HPDE6-E6E7 (cell line): Measurements from ENCODE around the gene ID3.
"Not testable (repeated sequence)": the region's sequence is repeated elsewhere in the genome, so short reads cannot be mapped to it uniquely, and the experiment has no call there.

Experiments
- DNase-seq: peaks from one replicate; pipeline ENCODE4 v3.0.0; 2011; ENCODE audit warnings: missing footprints; ENCODE audit errors: extremely low spot score

The ID3 gene

DNA sequence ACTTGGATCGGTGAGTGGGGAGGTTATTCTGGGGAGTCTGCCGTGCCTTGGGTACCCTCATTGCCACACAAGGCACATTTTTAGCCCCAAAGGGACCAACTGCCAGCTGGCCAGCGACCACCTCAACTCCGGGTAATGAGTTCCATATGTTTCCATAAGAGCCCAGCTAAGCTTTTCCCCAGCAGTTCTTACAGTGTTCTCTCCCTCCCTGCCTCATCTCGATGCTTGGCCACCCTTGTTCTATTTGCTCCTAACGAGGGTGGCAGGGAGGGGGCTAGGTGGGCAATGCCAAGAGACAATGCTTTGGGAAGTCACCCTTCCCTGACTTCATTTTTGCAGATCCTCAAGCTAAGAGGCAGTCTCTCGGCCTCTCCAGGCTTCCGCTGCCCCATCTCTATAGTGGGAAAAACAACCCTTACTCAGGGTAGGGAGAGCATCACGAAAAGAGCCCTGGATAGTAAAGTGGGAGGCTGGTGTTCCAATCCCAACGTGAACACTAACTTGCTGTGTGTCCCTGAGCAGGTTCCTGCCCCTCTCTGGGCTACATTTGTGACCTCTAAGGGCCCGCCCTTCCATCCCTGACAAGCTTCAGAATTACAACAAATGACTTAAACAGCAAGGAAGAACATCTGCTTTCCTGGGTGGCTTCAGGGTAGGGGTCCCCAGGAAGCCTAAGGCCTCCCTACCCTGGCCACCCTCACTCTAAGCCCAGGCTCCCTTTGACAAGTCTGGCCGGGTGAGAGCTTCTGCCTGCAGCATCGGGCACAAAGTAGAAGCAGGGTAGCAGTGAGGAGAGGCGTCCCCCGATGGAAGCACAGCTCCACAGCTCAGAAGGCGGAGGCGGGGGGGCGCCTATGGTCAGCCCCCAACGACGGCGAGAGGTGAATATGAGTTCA is 5.8 kb downstream of the ID3 start:
- no peak for DNase-seq

DNA sequence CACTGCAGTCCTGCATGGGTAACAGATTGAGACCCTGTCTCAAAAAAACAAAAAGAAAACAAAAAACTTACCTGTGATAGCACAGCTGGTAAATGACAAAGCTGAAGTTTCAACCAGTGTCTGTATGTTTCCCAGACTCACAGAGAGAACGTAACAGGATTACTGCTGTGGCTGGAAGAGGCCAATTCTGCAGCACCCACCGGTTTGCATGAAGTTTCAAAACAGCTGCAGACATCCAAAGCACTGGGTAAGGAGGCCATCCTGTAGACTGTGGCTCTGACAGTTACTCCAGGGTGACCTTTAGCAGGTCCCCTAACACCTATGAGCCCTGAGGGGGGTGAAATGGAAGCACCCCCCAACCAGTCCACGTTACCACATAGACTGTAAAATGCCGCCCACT is 7.5 kb downstream of the ID3 start:
- no peak for DNase-seq

DNA sequence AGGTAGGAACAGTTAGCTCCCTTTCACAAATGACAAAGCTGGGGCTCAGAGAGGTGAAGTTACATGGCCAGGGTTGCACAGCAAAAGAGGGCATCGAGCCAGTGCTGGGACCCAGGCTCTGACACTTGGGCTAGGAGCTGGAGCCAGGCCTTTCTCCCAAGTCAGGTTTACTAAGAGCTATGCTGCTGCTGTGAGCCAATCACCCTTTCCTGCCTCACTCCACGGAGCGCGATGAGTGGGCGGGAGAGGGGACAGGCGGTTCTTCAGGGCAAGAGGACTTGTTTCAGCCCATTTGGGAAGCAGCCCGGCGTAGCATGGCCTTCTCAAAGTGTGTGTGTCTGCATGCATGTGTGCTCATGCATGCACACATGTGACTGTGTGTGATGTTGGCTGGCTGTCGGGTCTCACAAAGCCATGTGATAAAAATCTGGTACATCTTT is 10.6 kb downstream of the ID3 start:
- DNase-seq: no peak

DNA sequence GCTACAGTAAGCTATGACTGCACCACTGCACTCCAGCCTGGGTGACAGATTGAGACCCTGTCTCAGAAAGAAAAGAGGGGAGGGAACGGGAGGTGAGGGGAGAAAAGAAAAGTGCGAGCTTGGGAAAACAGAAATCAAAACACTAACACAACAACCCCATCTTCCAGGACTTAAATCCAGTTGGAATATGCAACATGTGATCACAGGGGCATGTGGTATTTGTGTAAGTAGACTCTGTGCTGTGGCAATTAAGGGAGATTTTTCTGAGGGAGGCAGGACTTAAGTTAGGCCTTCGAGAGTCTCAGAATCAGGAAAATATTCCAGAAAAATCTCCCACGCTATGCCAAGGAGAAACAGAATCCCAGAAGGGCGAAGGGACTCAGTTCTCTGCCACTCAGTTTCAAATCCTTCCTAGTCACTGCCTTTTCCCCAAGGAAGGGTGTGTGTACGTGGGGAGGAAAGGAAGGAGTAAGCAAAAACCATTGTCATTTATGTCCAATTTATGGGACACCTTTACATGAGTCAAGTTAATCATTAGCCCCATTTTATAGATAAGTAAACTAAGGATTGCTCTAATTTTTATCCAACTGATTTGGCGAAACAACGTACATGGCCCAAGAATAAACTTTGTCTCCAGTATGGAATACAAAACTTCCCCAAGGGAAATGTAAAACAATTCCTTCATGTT is 12.3 kb downstream of the ID3 start:
- no peak for DNase-seq

DNA sequence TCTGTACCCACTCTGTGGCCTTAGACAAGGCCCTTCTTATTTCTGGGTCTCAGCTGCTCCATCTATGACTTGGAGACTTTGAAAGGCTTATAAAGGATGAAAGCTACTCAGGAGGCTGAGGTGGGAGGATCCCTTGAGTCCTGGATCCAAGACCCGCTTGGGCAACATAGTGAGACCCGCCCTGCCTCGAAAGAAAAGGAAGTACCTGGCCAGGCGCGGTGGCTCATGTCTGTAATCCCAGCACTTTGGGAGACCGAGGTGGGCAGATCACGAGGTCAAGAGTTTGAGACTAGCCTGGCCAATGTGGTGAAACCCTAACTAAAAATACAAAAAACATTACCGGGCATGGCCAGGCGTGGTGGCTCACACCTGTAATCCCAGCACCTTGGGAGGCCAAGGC is 13.4 kb downstream of the ID3 start:
- no peak for DNase-seq

DNA sequence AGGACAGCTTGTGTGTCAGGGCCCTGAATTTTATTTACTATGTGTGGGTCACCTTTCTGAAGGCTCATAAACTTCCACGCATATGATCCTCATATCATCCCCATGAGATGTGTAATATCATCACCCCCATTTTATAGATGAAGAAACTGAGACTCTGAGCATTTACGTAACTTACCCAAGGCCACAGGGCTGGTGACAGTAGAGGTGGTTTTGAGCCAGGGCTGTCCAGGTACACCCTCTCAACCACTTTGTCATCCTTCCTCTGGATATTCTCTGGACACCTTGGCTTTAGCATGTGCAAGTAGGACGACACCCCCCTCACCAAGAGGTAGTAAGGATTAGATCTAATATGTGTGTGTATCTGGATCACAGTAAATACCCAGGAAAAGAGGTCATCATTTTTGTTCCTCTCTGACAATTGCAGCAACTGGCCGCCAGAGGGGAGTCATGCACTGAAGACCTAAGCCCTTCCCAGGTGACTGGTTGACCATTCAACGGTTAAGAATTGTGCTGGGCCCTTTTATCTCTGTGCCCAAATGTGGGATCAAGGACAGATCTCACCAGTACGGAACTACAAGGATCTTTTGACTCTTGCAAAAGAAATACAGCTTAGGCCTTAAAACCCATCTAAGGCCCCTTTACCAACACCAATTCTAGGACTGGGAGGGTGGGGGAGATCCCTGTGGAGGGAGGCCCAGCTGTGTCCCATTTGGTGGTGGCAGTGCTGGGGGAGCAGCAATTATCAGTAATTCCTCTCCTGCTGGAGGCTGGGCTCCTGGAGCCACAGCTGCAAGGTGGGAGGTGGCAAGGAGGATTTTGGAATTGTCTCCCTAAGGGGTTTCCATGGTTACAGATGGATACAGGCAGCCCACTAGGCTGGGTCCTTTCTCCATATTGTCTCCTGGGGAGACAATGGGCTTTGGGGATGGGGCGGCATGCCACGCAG is 14.6 kb downstream of the ID3 start:
- DNase-seq: no peak

DNA sequence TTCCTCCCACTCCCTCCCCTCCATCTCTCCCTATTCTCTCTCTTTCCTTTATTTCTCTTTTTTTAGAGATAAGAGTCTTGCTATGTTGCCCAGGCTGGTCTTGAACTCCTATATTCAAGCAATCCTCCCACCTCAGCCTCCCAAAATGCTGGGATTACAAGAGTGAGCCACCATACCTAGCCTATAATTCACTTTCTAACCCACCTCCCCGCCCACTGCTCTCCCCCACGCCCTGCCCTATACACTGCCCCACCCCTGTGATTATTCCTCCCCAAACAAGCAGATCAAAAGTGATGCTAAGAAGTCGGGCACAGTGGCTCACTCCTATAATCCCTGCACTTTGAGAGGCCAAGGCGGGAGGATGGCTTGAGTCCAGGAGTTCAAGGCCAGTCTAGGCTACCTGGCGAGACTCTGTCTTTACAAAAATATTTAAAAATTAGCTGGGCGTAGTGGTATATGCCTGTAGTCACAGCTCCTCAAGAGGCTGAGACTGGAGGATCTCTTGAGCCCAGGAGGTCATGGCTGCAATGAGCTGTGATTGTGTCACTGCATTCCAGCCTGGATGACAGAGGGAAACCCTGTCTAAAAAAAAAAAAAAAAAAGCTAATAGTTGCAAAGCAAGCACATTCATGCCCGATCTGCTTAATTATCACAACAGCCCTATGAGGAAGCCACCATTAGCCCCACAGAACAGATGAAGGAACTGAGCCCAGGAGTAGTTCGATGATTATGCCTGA is 15.4 kb downstream of the ID3 start:
- no peak for DNase-seq

DNA sequence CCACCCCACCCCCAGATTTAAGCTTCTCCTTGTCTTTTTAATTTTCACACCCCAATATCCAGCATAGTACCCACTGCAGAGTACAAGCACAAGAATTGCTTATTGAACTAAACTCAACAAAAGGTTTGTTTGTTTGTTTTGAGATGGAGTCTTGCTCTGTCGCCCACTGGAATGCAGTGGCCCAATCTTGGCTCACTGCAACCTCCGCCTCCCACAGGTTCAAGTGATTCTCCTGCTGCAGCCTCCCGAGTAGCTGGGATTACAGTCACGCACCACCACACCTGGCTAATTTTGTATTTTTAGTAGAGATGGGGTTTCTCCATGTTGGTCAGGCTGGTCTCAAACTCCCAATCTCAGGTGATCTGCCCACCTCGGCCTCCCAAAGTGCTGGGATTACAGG is 16.4 kb downstream of the ID3 start:
- not testable (repeated sequence) for DNase-seq

DNA sequence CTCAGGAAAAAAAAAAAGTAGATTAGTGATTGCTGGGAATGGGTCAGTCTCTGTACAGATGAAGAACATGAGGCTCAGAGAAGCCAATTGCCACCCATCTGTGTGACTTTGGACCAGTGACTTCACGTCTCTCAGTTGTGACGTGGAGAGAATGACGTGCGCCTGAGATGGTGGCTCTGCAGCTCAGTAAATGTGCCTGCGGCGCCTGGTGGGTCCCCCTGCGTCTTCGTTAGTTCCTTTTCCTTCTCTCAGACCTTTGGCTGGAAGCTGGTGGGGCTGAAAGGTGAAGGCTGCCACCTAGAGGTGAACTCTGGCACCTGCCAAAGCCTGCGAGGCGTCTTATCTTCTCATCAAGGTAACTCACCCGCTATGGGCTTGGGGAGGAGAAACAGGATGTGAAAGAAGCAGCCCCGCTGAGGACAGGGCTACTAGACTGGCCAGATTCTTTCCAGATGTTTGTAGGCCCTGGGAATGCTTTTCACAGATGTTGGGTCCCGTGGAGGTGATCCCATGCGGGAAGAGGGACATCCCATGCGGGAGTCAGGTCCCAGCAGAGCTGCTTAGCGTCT is 19.5 kb downstream of the ID3 start:
- peak; percentile 87 for DNase-seq

DNA sequence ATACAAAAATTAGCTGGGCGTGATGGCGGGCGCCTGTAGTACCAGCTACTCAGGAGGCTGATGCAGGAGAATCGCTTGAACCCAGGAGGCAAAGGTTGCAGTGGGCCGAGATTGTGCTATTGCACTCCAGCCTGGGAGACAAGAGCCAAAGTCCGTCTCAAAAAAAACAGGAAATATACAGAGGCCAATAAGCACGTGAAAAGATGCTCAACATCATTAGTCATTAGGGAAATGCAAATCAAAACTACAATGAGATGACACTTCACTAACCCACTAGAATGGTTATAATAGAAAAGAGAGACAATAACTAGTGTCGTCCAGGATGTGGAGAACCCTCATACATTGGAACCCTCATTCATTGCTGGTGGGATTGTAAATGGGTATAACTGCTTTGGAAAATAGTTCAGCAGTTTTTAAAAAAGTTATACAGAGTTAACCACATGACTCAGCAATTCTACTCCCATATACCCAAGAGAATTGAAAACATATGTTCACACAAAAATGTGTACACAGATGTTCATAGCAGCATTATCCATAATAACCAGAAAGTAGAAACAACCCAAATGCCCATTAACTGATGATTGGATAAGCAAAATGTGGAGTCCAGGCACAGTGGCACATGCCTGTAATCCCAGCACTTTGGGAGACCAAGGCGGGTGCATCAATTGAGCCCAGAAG is 21.9 kb downstream of the ID3 start:
- DNase-seq: no peak

DNA sequence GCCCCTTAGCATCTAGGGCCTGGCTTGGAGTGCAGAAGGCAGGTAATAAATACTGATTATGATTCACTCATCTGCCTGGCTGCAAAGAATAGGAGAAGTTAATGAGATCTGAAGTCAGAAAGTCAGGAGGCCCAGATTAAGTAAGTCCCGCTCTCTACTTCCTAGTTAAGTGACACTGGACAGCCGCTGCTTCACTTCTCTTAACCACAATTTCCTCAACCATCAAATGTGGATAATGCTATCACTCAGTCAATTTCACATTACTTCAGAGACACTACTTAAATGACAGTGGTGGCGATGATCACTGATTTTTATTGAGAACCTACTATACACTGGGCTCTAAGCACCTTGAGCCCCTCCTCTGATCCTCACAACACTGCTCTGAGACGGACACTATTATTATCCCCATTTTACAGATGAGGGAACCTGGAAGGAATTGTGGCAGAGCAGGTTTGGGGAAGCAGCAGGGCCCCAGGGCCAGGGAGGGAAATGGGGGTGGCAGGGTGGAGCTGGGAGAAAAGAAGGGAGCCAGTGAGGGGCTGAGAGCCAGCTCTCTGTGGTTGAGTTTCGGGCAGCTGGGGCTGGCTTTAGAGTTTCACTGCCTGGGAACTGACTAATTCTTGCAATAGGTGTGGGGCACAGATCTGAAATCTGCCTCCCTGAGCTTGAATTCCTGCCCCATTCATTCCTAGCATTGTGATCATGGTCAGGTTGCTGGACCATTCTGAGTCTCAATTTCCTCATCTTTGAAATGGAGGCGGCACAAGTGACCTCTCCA is 25.9 kb downstream of the ID3 start:
- no peak for DNase-seq

DNA sequence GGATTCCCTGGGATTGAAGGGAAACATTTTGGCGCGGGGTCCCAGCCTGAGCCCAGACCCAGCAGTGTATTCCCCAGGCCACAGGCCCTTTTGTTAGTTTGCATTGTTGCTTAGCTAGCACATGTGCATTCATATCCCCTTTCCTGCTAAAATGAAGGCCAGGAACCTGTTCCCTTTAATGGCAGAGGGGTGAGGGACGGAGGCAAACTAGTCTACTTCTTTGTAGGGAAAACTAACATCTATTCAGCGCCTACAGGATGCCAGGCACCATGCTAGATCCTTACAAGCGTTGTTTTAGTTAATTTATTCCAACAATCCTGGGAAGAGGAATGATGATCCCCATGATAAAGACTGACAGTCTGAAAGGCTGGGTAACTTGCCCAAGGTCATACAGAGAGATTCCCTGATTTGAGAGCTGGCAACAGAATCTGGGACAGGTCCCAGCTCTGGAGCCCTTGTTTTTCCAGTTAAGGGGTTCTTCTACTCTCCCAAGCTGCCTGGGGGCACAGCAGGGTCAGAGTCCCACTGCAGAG is 27.7 kb downstream of the ID3 start:
- no peak for DNase-seq

DNA sequence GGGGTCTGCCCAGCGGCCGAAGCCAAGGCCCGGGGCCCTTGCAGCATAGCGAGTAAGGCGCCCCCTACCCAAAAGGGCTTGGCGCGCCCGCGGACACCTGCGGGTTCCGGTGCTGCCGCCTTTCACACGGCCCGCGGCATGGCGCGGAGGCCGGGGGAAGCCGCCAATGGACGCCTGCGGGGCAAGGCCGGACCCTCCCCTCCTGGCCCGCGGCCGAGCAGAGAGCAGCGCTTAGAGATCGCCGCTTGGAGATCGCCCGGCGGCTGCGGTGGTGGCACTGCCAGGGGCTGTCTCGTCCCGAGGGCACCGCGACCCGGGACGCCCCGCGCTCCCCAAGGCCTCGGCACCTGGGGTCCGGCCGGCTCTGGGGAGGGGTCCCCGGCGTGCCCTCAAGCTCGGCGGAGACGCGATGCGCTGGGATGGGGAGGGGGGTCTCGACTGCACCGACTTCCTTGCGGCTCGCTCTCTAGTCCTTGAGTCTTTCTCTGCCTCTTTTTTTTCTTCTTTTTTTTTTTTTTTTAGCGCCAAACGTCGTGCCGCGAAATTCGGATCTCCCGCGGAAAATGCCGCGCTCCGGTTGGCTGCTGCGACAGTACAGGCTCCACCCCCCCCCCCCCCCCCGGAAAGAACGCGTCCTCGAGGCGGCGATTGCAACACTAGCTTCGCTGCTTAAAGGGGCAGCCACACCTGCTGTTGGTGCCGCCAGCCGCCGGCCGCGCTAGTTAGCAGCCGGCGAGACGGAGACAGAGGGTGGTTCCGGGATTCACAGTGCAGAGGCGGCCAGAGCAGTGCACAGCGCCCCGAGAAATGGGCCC is 28.3 kb downstream of the ID3 start, which contains the start of gene E2F2:
Gene E2F2, minus strand, starts transcription at position 487 of the 815 bp plus-strand sequence. Its CDS starts 440 bp downstream, at position 47.
- peak; percentile 90 for DNase-seq

DNA sequence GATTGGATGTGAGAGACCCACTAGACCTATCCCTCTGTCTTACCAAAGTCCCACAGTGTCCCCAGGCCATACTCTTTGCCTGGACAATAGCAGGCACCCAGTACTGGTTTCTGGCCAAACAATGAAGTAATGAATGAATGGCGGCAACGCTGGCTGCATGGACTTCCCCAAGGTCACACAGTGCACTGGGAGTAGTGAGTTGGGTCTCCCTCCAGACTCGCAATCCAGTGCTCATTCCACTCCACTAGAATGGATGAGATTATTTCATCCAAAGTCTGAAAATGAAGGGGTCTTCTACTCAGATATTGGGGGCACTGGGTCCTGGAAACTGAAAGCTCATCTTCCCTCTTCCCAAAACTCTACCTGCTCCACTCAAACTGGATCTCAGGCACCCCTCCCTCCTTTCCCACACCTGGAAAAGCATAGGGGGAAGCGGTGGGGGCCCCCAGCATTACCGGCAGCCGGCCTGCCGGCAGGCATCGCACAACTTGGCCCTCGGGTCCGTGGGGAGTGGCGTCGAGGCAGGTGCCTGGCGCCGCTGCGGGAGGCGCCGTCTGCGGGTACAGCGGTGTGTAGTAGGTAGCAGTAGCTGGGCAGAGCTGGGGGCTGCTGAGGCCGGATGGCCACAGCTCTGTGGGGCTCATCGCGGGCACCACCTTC is 29.1 kb downstream of the ID3 start:
- DNase-seq: no peak

DNA sequence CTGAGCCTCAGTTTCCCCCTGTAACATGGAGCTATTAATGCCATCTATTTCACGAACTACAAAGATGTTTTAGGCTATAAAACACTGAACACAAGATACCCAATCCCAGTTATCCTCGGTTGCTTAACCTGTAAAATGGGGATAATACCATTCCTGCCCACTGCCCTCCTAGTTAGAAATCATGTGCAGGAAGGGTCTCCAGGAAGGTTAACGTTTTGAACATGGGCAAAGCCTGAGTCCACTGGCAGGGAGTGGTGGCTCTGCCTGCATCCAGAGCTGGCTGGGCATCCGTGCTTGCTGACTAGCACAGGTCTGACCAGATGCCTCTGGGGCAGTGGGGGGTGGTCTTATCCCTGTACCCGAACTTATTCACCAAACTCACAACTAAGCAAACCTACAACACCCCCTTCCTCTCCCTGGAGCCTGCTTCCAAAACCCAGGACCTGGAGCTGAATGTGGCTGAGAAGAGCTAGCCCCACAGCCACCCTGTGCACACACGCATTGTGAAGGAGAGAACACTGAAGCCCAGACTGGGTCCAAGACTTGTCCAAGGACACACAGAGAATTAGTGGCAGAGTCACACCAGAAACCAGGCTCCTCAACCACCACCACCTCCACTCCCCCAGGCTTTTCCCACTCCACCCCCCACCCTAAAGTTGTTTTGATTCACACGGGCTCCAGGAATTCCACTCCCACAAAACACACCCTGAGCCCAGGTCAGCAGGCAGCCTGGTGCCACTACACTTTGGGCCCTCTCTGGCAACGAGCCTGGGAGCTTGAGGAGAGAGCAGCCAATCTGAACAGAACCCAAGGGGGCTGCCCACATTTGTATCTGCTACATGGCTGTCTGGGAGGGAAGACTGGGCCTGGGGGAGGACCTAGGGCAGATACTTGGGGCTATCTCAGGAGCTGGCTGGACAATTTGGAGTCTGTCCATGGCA is 29.9 kb downstream of the ID3 start:
- DNase-seq: no peak

DNA sequence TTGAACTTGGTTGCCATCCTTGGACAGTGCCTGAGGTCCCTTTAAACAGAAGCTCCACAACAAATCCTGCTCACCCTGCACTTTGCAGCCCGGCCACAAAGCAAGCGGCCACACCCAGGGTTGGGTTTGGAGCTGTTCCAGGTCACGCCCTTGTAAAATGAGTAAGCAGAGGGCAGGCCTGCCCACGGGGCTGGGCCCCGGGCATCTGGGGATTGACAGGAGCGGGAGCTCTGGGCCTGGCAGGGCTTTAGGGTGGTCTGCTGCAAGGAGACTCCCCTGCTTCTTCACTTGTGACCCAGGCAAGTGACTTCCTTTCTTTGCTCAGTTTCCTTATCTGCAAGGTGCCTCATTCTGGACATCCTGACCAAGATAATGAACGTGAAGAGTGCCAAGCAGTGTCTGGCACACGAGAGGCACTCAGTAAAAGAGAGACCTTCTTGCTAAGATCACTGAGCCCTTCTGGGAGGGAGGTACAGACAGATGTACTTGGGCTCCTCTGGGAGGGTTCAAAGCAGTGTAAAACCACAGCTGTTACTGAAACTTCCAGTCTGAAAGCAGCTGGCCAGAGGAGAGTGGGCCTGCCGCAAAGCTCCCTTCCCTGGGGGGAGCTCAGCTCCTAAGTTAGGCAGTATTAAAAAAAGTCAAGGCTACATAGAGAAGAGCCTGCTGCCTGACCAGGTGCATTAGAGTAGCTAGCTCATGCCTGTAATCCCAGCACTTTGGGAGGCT is 30.9 kb downstream of the ID3 start:
- peak; percentile 76 for DNase-seq
